ENCODE results near the gene FSHR. TPM values are rescaled to one million over a fixed set of nuclear protein-coding genes. Genes with fewer than 3 reads are reported as not detected.

The FSHR gene
- total RNA-seq, 1 donor from 2014 or later = not detected

DNA sequence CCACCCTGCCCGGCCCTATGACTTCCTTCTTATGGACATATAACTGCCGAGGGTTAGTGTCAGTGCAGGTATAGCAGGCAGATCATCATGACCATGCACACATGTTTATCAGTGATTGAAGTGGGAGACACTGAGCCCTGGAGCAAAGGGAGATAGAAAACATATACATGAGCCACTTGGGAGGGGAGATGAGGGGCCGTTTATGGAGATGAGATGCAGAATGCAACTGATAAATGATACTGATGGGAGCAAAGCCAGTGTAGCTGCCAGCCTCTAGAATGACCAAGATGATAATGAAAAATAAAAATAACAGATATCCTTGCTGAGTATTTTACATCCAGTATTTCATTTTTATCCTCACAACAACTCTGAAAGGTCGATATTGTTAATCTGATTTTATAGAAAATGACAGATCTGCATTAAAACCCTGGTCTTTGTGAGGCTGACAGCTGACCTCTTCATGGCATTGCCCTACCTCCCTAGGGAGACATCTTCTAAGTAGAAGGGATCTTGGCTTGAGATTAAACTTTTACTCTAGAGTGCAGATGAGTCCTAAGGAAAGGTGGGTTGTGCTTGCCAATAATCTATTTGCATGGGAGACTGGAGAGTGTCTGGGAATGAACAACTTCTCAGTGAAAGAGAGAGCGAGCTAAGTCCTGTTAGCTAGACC lies 220.4 kb downstream of the FSHR start:
- H3K9me3 ChIP-seq = no peaks in the 10 kb centered on the region
- intact Hi-C loops (cut with DNase I) = no loop called here
- H3K27ac ChIP-seq = no peak overlapping the region
- no peak for TF ChIP-seq POLR2A (IDR thresholded peaks at IDR 0.05)
- TF ChIP-seq POLR2AphosphoS5 (IDR thresholded peaks at IDR 0.05; ENCODE audit: insufficient read depth in 1 of 2, low read depth in 1 of 2) = no peak
- TF ChIP-seq, protein P1, sequence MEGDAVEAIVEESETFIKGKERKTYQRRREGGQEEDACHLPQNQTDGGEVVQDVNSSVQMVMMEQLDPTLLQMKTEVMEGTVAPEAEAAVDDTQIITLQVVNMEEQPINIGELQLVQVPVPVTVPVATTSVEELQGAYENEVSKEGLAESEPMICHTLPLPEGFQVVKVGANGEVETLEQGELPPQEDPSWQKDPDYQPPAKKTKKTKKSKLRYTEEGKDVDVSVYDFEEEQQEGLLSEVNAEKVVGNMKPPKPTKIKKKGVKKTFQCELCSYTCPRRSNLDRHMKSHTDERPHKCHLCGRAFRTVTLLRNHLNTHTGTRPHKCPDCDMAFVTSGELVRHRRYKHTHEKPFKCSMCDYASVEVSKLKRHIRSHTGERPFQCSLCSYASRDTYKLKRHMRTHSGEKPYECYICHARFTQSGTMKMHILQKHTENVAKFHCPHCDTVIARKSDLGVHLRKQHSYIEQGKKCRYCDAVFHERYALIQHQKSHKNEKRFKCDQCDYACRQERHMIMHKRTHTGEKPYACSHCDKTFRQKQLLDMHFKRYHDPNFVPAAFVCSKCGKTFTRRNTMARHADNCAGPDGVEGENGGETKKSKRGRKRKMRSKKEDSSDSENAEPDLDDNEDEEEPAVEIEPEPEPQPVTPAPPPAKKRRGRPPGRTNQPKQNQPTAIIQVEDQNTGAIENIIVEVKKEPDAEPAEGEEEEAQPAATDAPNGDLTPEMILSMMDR (IDR thresholded peaks at IDR 0.05) = no peak
- no peaks in the 10 kb centered on the region for H3K36me3 ChIP-seq
- H3K4me1 ChIP-seq = no peaks in the 10 kb centered on the region
- no peak overlapping the region for H3K4me3 ChIP-seq
- H3K27me3 ChIP-seq = no peaks in the 10 kb centered on the region
- DNase-seq (ENCODE audit: extremely low spot score in 2 of 2) = no peak

DNA sequence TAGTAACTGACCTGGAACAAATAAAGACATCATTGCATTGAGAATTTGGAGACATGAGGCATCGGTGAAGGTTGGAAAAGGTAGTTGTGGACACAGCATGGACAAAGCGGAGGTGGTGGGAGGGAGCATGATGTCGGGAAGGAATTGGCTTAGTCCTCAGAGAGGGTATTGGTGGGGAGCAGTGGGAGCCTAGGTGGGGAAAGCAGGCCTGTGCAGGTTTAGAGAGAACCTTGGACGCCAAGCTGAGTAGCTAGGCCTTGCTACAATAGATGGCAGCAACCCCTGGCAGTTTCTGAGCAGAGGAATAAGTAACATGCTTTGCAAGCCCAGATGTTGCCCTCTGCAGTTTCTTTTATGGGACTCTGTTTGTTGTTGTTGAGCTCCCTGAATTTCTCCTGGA lies 221.6 kb downstream of the FSHR start:
- Histone ChIP-seq H3K9me3 (no peaks in the 10 kb centered on the region), H3K27ac (no peak overlapping the region), H3K36me3 (no peaks in the 10 kb centered on the region), H3K4me1 (no peaks in the 10 kb centered on the region), H3K27me3 (no peaks in the 10 kb centered on the region), H3K4me3 (no peak overlapping the region)
- intact Hi-C loops (cut with DNase I) = no loop called here
- TF ChIP-seq POLR2A (IDR thresholded peaks at IDR 0.05) = no peak
- no peak for TF ChIP-seq POLR2AphosphoS5 (IDR thresholded peaks at IDR 0.05; ENCODE audit: insufficient read depth in 1 of 2, low read depth in 1 of 2)
- TF ChIP-seq, protein P1 (IDR thresholded peaks at IDR 0.05) = no peak
- no peak for DNase-seq (ENCODE audit: extremely low spot score in 2 of 2)

DNA sequence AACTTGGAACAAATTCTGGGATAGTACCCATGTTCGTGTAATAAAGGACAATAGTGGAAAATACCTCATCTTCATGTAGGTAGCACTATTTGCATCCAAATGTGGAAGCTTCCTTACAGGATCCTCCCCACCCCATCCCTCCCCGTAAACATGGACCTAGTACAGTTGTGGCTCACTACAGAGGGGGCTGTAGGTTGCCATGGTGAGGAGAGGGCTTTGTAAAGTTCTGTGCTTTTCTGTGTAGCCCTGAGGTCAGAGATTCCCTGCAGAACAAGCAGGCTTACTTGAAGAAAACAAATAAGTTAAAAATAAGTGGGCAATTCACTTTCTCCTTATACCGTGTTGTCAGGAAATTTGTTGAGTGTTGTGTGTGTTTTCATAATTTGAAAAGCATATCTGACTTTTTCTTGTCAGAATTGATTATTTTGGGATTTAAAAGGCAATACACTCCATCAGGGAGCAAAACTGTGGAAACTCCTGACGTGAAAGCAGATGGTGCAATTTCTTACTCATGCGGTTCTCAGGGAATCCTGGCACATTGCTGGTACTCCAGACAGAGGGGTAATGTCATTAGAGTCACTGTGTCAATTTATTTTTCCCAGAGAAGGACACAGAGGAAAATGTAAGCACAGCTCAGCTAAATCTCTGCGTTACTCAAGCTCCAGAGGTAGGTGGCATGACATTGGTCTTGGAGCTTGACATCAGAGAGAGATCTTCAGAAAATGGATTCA lies 224.6 kb downstream of the FSHR start:
- TF ChIP-seq, protein P1 (IDR thresholded peaks at IDR 0.05) = no peak
- no peak for TF ChIP-seq POLR2AphosphoS5 (IDR thresholded peaks at IDR 0.05; ENCODE audit: insufficient read depth in 1 of 2, low read depth in 1 of 2)
- no peak for TF ChIP-seq POLR2A (IDR thresholded peaks at IDR 0.05)
- no peak overlapping the region for H3K27ac ChIP-seq
- DNase-seq (ENCODE audit: extremely low spot score in 2 of 2) = no peak
- no peaks in the 10 kb centered on the region for H3K36me3 ChIP-seq
- H3K4me3 ChIP-seq = no peak overlapping the region
- H3K9me3 ChIP-seq = no peaks in the 10 kb centered on the region
- intact Hi-C loops (cut with DNase I) = no loop called here
- no peaks in the 10 kb centered on the region for H3K27me3 ChIP-seq
- no peaks in the 10 kb centered on the region for H3K4me1 ChIP-seq

DNA sequence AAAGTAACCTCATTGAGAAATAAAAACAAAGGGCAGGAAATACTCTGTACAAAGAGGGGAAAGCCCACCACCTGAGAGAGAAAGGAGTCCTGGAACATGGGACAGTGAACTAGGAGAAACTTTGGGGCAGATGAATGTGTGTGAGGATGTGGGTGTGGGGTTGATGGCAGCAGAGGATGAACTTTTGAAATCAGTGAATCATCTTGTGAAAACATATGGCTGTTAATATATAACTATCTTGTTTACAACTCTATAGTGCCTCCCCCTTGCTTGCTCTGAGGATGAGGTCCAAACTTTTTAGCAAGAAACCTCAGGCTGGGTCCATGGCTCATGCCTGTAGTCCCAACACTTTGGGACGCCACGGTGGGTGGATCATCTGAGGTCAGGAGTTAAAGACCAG lies 227.0 kb downstream of the FSHR start:
- H3K27me3 ChIP-seq = no peaks in the 10 kb centered on the region
- H3K4me3 ChIP-seq = no peak overlapping the region
- H3K27ac ChIP-seq = no peak overlapping the region
- no peak for DNase-seq (ENCODE audit: extremely low spot score in 2 of 2)
- no peaks in the 10 kb centered on the region for H3K4me1 ChIP-seq
- intact Hi-C loops (cut with DNase I) = no loop called here
- no peaks in the 10 kb centered on the region for H3K9me3 ChIP-seq
- H3K36me3 ChIP-seq = no peaks in the 10 kb centered on the region
- no peak for TF ChIP-seq POLR2A (IDR thresholded peaks at IDR 0.05)
- TF ChIP-seq, protein P1 (IDR thresholded peaks at IDR 0.05) = no peak
- no peak for TF ChIP-seq POLR2AphosphoS5 (IDR thresholded peaks at IDR 0.05; ENCODE audit: insufficient read depth in 1 of 2, low read depth in 1 of 2)

DNA sequence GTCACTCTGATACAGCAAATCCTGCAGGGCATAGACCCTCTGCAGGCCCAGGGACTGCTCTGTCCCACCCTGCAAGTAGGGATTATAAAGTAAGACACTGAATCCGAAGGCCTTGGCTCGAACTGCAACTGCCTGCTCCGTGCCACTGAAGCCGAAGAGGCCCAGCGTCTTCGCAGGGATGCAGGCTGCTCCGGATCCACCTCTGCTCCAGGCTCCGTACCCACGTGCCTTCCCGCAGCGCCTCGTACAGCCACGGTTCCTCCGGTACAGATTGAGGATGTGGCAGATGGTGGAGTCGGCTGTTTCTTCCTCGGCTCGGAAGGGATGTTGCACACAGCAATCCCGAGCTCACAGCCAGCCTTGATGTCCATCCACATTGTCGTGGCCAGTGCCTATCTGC lies 238.4 kb downstream of the FSHR start:
- H3K4me1 ChIP-seq = no peaks in the 10 kb centered on the region
- no peaks in the 10 kb centered on the region for H3K36me3 ChIP-seq
- H3K9me3 ChIP-seq = no peaks in the 10 kb centered on the region
- TF ChIP-seq, protein P1 (IDR thresholded peaks at IDR 0.05) = no peak
- TF ChIP-seq POLR2A (IDR thresholded peaks at IDR 0.05) = no peak
- no peak for TF ChIP-seq POLR2AphosphoS5 (IDR thresholded peaks at IDR 0.05; ENCODE audit: insufficient read depth in 1 of 2, low read depth in 1 of 2)
- H3K27me3 ChIP-seq = no peaks in the 10 kb centered on the region
- DNase-seq (ENCODE audit: extremely low spot score in 2 of 2) = no peak
- no peak overlapping the region for H3K27ac ChIP-seq
- intact Hi-C loops (cut with DNase I) = no loop called here
- H3K4me3 ChIP-seq = no peak overlapping the region
